BJ (cell line): ENCODE results near the gene MTOR. TPM values are rescaled to one million over a fixed set of nuclear protein-coding genes. Genes with fewer than 3 reads are reported as not detected.

Experiments
- CTCF ChIA-PET: fragments of 350-600 bp; formaldehyde crosslinking; extraction: SDS; loops from one replicate; lab custom pipeline; 2021; ENCODE audit warnings: antibody characterized with exemption, inconsistent platforms; lab: Yijun Ruan, JAX
- POLR2A ChIA-PET: fragments of 300-600 bp; sonication (Branson Sonifier 250); formaldehyde crosslinking; extraction: SDS; loops from one replicate; lab custom pipeline; 2021; ENCODE audit warnings: antibody characterized with exemption; lab: Charles Lee
- DNase-seq: peaks from one replicate; pipeline ENCODE4 v3.0.0-alpha.2; 2011; ENCODE audit warnings: low read depth
- H3K27me3 ChIP-seq: 2 replicates; pipeline ENCODE4 v1.6.0; 2011; ENCODE audit warnings: low read length; ENCODE audit not compliant: control insufficient read depth, insufficient read depth
- H3K36me3 ChIP-seq: 2 replicates; pipeline ENCODE4 v1.5.1; 2011; ENCODE audit warnings: low read length; ENCODE audit not compliant: control insufficient read depth, insufficient read depth
- H3K4me3 ChIP-seq: 2 replicates; pipeline ENCODE4 v1.5.1; 2011; ENCODE audit warnings: low read depth, mild to moderate bottlenecking, control low read depth, low read length
- polyA plus RNA-seq: library from polyadenylated mRNA; depleted of rRNA; stranded (reverse); fragments of >200 nt; gene quantifications from 2 replicates; pipeline ENCODE4 v1.2.3, GENCODE V29; 2011; rRNA removed
- small RNA-seq: library from RNA; depleted of rRNA; stranded (forward); fragments of <200 nt; gene quantifications from one replicate; pipeline ENCODE3, GENCODE V24; 2012; ENCODE audit warnings: low replicate concordance, low read depth; ENCODE audit not compliant: insufficient read length
- TF ChIP-seq, protein P1 (sequence below): IDR thresholded peaks from 2 replicates; pipeline ENCODE4 v1.5.1; 2011; ENCODE audit warnings: low read depth, mild to moderate bottlenecking, control low read depth, inconsistent platforms, low read length, moderate library complexity; ENCODE audit not compliant: insufficient read depth

The MTOR gene
- polyA plus RNA-seq, 1 experiment, result 31.6 TPM

GRCh38 chr1:11058595-11059154 is 203.7 kb downstream of the MTOR start:
- CTCF ChIA-PET, result interaction anchor here (2.3 kb wide), 1 partner anchor 21 kb away, joined by 11 read pairs; no protein-coding TSS in a partner anchor
- DNase-seq, result no peak
- peak overlapping the region; percentile 96 for H3K4me3 ChIP-seq
- no peaks in the 10 kb centered on the region for H3K27me3 ChIP-seq
- TF ChIP-seq, protein P1, sequence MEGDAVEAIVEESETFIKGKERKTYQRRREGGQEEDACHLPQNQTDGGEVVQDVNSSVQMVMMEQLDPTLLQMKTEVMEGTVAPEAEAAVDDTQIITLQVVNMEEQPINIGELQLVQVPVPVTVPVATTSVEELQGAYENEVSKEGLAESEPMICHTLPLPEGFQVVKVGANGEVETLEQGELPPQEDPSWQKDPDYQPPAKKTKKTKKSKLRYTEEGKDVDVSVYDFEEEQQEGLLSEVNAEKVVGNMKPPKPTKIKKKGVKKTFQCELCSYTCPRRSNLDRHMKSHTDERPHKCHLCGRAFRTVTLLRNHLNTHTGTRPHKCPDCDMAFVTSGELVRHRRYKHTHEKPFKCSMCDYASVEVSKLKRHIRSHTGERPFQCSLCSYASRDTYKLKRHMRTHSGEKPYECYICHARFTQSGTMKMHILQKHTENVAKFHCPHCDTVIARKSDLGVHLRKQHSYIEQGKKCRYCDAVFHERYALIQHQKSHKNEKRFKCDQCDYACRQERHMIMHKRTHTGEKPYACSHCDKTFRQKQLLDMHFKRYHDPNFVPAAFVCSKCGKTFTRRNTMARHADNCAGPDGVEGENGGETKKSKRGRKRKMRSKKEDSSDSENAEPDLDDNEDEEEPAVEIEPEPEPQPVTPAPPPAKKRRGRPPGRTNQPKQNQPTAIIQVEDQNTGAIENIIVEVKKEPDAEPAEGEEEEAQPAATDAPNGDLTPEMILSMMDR, result no peak
- POLR2A ChIA-PET, result interaction anchor here (0.6 kb wide), 1 partner anchor 1110 kb away, joined by 7 read pairs; no protein-coding TSS in a partner anchor
- H3K36me3 ChIP-seq, result peaks cover 21% of the 10 kb centered on the region

GRCh38 chr1:11058026-11058425 is 204.3 kb downstream of the MTOR start:
- CTCF ChIA-PET, result interaction anchor here (2.3 kb wide), 1 partner anchor 21 kb away, joined by 11 read pairs; no protein-coding TSS in a partner anchor
- DNase-seq, result no peak
- TF ChIP-seq, protein P1, result no peak
- Histone ChIP-seq H3K27me3 (no peaks in the 10 kb centered on the region), H3K4me3 (no peak overlapping the region), H3K36me3 (peaks cover 18% of the 10 kb centered on the region)
- POLR2A ChIA-PET, result no interaction called here

GRCh38 chr1:11057477-11057876 is 204.9 kb downstream of the MTOR start:
- Histone ChIP-seq H3K4me3 (no peak overlapping the region), H3K27me3 (no peaks in the 10 kb centered on the region), H3K36me3 (peaks cover 17% of the 10 kb centered on the region)
- ChIA-PET POLR2A (no interaction called here), CTCF (interaction anchor here (2.3 kb wide), 1 partner anchor 20 kb away, joined by 11 read pairs; no protein-coding TSS in a partner anchor)
- DNase-seq, result no peak
- TF ChIP-seq, protein P1, result no peak

Small RNA genes within 50 kb of the gene (small RNA-seq; reads per million reads assigned to genes)
- gene RNU6-291P, result not detected
- gene RNU6-537P, result not detected
- gene RPL39P6, result not detected

Other genes starting within 250 kb of the MTOR start
- gene TARDBP, start 249.9 kb downstream of the MTOR start, polyA plus RNA-seq, result 55.5 and 120 TPM in 2 replicates
- not detected in 2 replicates for gene MASP2, start 215.3 kb downstream of the MTOR start, polyA plus RNA-seq
- 47.5 and 75.2 TPM in 2 replicates for gene SRM, start 202.5 kb downstream of the MTOR start, polyA plus RNA-seq
- 72.1 and 74.6 TPM in 2 replicates for gene EXOSC10, start 162.7 kb downstream of the MTOR start, polyA plus RNA-seq
- not detected in 2 replicates for gene ANGPTL7, start 73.2 kb downstream of the MTOR start, polyA plus RNA-seq
- gene UBIAD1, start 10.6 kb upstream of the MTOR start, polyA plus RNA-seq, result 13.6 and 16.6 TPM in 2 replicates
- 0.02 TPM in 1 of 2 replicates, not detected in the other for gene DISP3, start 216.6 kb upstream of the MTOR start, polyA plus RNA-seq